WI38 (cell line): ENCODE data around the gene TPCN1.

Experiments
- H3K4me3 ChIP-seq: 2 replicates; pipeline ENCODE4 v1.5.1; 2011; ENCODE audit warnings: low read depth, mild to moderate bottlenecking, control low read depth, low read length
- TF ChIP-seq, protein P1 (sequence below): IDR thresholded peaks from 2 replicates; pipeline ENCODE4 v1.5.1; 2012; ENCODE audit warnings: low read depth, mild to moderate bottlenecking, control low read depth, low read length

TPCN1 gene

DNA sequence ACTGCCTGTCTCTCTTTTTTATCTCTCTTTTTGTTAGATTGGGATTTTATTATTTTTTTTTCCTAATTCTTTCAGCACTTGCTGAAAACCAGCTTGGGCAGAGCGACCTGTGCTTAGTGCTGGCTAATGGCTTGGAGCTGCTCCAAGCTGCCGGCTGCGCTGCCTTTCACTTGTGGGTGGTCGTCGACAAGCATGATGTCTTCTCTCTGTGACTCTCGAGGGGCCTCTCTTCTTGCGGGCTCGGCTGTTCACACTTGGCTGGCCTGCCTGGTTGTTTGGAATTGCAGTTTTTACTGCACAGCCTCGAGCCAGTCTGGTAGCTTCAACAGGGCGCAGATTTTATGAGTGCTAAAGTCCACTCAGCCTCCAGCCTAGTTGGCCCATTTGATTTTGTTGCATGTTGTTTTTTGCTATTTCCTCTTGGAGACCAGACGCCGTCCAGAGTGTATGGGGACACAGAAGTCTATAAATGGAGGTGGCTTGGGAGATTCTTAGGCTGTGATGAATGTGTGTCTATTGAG, 18.6 kb downstream of the TPCN1 start:
- H3K4me3 ChIP-seq, result no peak overlapping the region
- TF ChIP-seq, protein P1, sequence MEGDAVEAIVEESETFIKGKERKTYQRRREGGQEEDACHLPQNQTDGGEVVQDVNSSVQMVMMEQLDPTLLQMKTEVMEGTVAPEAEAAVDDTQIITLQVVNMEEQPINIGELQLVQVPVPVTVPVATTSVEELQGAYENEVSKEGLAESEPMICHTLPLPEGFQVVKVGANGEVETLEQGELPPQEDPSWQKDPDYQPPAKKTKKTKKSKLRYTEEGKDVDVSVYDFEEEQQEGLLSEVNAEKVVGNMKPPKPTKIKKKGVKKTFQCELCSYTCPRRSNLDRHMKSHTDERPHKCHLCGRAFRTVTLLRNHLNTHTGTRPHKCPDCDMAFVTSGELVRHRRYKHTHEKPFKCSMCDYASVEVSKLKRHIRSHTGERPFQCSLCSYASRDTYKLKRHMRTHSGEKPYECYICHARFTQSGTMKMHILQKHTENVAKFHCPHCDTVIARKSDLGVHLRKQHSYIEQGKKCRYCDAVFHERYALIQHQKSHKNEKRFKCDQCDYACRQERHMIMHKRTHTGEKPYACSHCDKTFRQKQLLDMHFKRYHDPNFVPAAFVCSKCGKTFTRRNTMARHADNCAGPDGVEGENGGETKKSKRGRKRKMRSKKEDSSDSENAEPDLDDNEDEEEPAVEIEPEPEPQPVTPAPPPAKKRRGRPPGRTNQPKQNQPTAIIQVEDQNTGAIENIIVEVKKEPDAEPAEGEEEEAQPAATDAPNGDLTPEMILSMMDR, result no peak

- TF ChIP-seq, protein P1, result no peak
- no peak overlapping the region for H3K4me3 ChIP-seq
These were observed 19.1 kb downstream of the TPCN1 start for GRCh38 chr12:113240395-113240794.

GRCh38 chr12:113241191-113242025, 20.1 kb downstream of the TPCN1 start:
- no peak overlapping the region for H3K4me3 ChIP-seq
- TF ChIP-seq, protein P1, result no peak

DNA sequence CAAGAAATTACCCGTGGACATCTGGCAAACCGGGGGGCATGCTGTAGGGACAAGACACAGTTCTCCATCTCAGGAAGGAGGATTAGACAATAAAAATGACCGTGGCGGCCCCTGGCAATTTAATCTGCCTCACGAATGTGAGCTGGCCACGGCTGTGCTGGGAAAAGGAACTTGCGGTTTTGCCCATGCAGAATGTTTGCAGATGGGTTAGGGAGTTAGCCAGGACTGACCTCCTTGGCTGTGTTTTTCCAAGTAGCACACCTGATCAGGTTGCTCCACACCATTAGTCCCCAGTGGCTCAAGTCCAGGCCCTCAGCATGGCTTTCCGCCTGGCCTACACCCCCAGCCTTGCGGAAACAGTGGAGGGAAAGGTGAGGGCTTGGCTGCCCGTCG, 20.8 kb downstream of the TPCN1 start:
- TF ChIP-seq, protein P1, result no peak
- no peak overlapping the region for H3K4me3 ChIP-seq

- TF ChIP-seq, protein P1, result no peak
- H3K4me3 ChIP-seq, result no peak overlapping the region
These were observed 21.3 kb downstream of the TPCN1 start for GRCh38 chr12:113242560-113242959.

DNA sequence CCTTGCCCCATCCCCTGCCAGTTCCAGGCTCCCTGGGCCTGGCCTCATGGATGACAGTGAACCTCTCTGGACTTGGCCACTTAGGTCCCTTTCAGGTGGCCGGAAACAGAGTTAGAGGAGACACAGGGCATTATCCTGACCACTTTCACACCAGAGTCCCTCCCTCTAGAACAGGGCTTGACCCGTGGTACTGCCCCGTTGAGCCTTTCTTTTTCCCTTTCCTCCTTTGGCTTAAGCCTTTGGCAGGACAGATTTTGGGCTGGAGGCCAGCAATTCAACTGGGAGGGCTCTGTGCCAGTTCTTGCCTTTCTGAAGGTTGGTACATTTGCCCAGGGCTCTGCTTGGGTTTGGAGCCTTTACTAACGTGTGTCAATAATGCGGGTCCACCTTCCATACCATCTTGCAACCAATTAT, 22.8 kb downstream of the TPCN1 start:
- no peak overlapping the region for H3K4me3 ChIP-seq
- TF ChIP-seq, protein P1, result no peak

DNA sequence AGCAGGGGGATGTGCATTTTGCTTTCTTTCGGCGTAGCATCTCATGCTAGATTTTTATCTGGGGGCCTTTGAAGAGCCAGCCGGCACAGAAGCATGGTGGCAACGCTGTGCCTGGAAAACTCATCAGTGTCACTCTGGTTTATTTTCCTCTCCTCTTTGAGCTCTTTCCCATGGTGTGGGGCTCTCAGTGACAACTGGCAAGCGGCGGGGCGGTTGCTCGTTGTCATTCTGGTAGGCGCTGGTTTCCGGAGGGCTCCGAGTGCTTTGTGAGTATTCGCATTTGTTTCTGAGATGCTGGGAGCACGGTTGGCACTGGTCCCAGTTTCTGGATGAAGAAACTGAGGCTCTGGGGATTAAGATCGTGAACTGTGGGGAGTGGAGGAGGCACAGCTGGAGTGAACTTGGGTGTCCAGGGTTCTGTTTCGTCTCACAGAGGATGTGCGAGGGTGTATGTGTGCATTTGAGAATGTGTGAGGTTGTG, 23.3 kb downstream of the TPCN1 start:
- TF ChIP-seq, protein P1, result no peak
- no peak overlapping the region for H3K4me3 ChIP-seq
